Activated CD4-positive, CD25-positive, alpha-beta regulatory T cell treated with anti-CD3 and anti-CD28 coated beads, Interleukin-2, amount 50 U/mL, for 16 hours (primary cell): ENCODE measurements around the gene FSTL5.

ENCODE experiments used
- DNase-seq: peaks from one replicate; pipeline ENCODE4 v3.0.0-alpha.2; 2020; ENCODE audit warnings: low read depth, low spot score

The FSTL5 gene

GRCh38 chr4:161583549-161583948 is 580.3 kb downstream of the FSTL5 start:
- DNase-seq: no peak

GRCh38 chr4:161581262-161582230 is 582.3 kb downstream of the FSTL5 start:
- DNase-seq: no peak

- no peak for DNase-seq
Measured at GRCh38 chr4:161577579-161578301, 586.1 kb downstream of the FSTL5 start.

- no peak for DNase-seq
Measured at GRCh38 chr4:161573836-161574235, 590.0 kb downstream of the FSTL5 start.

- no peak for DNase-seq
Measured at GRCh38 chr4:161564230-161564834, 599.5 kb downstream of the FSTL5 start.

GRCh38 chr4:161555689-161556660 is 607.8 kb downstream of the FSTL5 start:
- DNase-seq: no peak

GRCh38 chr4:161554372-161554990 is 609.3 kb downstream of the FSTL5 start:
- DNase-seq: no peak

- no peak for DNase-seq
Measured at GRCh38 chr4:161546902-161547301, 616.9 kb downstream of the FSTL5 start.

GRCh38 chr4:161540265-161540664 is 623.5 kb downstream of the FSTL5 start:
- no peak for DNase-seq

GRCh38 chr4:161538941-161539340 is 624.9 kb downstream of the FSTL5 start:
- DNase-seq: no peak

GRCh38 chr4:161530710-161531109 is 633.1 kb downstream of the FSTL5 start:
- DNase-seq: no peak

GRCh38 chr4:161525121-161525520 is 638.7 kb downstream of the FSTL5 start:
- DNase-seq: no peak

- DNase-seq: no peak
Measured at GRCh38 chr4:161522031-161522430, 641.8 kb downstream of the FSTL5 start.

- no peak for DNase-seq
Measured at GRCh38 chr4:161519611-161520010, 644.2 kb downstream of the FSTL5 start.

- no peak for DNase-seq
Measured at GRCh38 chr4:161517941-161518340, 645.9 kb downstream of the FSTL5 start.

- no peak for DNase-seq
Measured at GRCh38 chr4:161505141-161505540, 658.7 kb downstream of the FSTL5 start.

GRCh38 chr4:161498155-161498554 is 665.6 kb downstream of the FSTL5 start:
- DNase-seq: no peak

GRCh38 chr4:161486461-161486860 is 677.3 kb downstream of the FSTL5 start:
- DNase-seq: no peak

- DNase-seq: no peak
Measured at GRCh38 chr4:161466316-161466715, 697.5 kb downstream of the FSTL5 start.

GRCh38 chr4:161463436-161463835 is 700.4 kb downstream of the FSTL5 start:
- no peak for DNase-seq

- no peak for DNase-seq
Measured at GRCh38 chr4:161457906-161458305, 705.9 kb downstream of the FSTL5 start.
